H1 (cell line): ENCODE data around the gene ACSF2. TPM values are rescaled to one million over a fixed set of nuclear protein-coding genes. Genes with fewer than 3 reads are reported as not detected.

ENCODE experiments used
- CTCF ChIA-PET: fragments of 300-600 bp; sonication (Branson Sonifier 250); formaldehyde crosslinking; loops from one replicate; lab custom pipeline; 2021; ENCODE audit not compliant: partially characterized antibody; lab: Charles Lee
- POLR2A ChIA-PET: fragments of 300-600 bp; sonication (Branson Sonifier 250); formaldehyde crosslinking; loops from one replicate; lab custom pipeline; 2021; ENCODE audit warnings: inconsistent platforms; ENCODE audit not compliant: partially characterized antibody; lab: Charles Lee
- DNase-seq, 2 experiments: peaks; one replicate each; pipeline versions ENCODE4 v3.0.0 to v3.0.0-alpha.2; 2010 to 2022; ENCODE audit warnings: low spot score in 2 of 2, low read depth in 1 of 2, mixed read lengths in 1 of 2
- FAIRE-seq: peaks from 2 replicates; lab custom pipeline; 2011; peaks lifted over from hg19 to GRCh38; lab: Jason Lieb, UNC
- H2AFZ ChIP-seq: 2 replicates; pipeline ENCODE4 v1.8.1; 2012; ENCODE audit warnings: low read length, inconsistent platforms
- H2AK5ac ChIP-seq: 2 replicates; pipeline ENCODE4 v1.6.1; 2013; ENCODE audit warnings: low read depth, low read length
- H2BK120ac ChIP-seq: replicated peaks from 2 replicates; pipeline ENCODE3; 2013; ENCODE audit warnings: low read depth, low read length, inconsistent platforms
- H2BK12ac ChIP-seq: 2 replicates; pipeline ENCODE4 v1.6.1; 2013; ENCODE audit warnings: low read depth, low read length
- H2BK15ac ChIP-seq: 2 replicates; pipeline ENCODE4 v1.6.1; 2013; ENCODE audit warnings: low read length
- H2BK20ac ChIP-seq: 2 replicates; pipeline ENCODE4 v1.6.1; 2013; ENCODE audit warnings: low read length
- H2BK5ac ChIP-seq: 2 replicates; pipeline ENCODE4 v1.6.1; 2013; ENCODE audit warnings: low read depth, low read length
- H3K14ac ChIP-seq: 2 replicates; pipeline ENCODE4 v1.6.1; 2013; ENCODE audit warnings: inconsistent platforms; ENCODE audit not compliant: insufficient read length
- H3K18ac ChIP-seq: 2 replicates; pipeline ENCODE4 v1.6.1; 2013; ENCODE audit warnings: low read length; ENCODE audit errors: extremely low read depth
- H3K23ac ChIP-seq: 2 replicates; pipeline ENCODE4 v1.6.1; 2013; ENCODE audit warnings: inconsistent platforms; ENCODE audit not compliant: insufficient read length
- H3K23me2 ChIP-seq: 2 replicates; pipeline ENCODE4 v1.6.1; 2013; ENCODE audit warnings: low read depth, low read length
- H3K27ac ChIP-seq: 2 replicates; pipeline ENCODE4 v1.6.1; 2011; ENCODE audit warnings: low read depth, low read length, inconsistent platforms
- H3K27me3 ChIP-seq, 4 experiments: replicated peaks in 1 of 4; 1 replicate in 1 of 4; 2 replicates in 3 of 4; pipeline versions ENCODE4 v1.6.1 to v1.8.1; 2011 to 2013; ENCODE audit warnings: low read length in 3 of 4, mild to moderate bottlenecking in 3 of 4, inconsistent platforms in 2 of 4, mixed read lengths in 2 of 4, moderate library complexity in 1 of 4; ENCODE audit not compliant: control insufficient read depth in 3 of 4, insufficient read depth in 3 of 4; ENCODE audit errors: extremely low read depth in 1 of 4
- H3K36me3 ChIP-seq, 4 experiments: 2 replicates each; pipeline versions ENCODE4 v1.6.1 to v1.8.1; 2011 to 2013; ENCODE audit warnings: mild to moderate bottlenecking in 4 of 4, low read length in 3 of 4, moderate library complexity in 2 of 4, control low read depth in 1 of 4, inconsistent platforms in 1 of 4; ENCODE audit not compliant: insufficient read depth in 4 of 4, control insufficient read depth in 2 of 4
- H3K4ac ChIP-seq: replicated peaks from 2 replicates; pipeline ENCODE3; 2013; ENCODE audit warnings: low read length, low read depth, mixed read lengths, inconsistent platforms; ENCODE audit not compliant: insufficient read length
- H3K4me1 ChIP-seq, 4 experiments: replicated peaks in 1 of 4; 1 replicate in 1 of 4; 2 replicates in 3 of 4; pipeline versions ENCODE4 v1.6.1 to v1.8.1; 2011 to 2013; ENCODE audit warnings: low read length in 3 of 4, inconsistent platforms in 2 of 4, mixed read lengths in 1 of 4; ENCODE audit not compliant: insufficient read depth in 4 of 4, control insufficient read depth in 3 of 4
- H3K4me2 ChIP-seq, 2 experiments: 2 replicates each; pipeline versions ENCODE4 v1.6.1 to v1.8.1; 2011 to 2013; ENCODE audit warnings: low read depth in 2 of 2, low read length in 2 of 2, control low read depth in 1 of 2, inconsistent platforms in 1 of 2, mild to moderate bottlenecking in 1 of 2; ENCODE audit not compliant: insufficient read depth in 1 of 2
- H3K4me3 ChIP-seq, 4 experiments: fragments of 200-600, 300-600 bp in 1 of 4; sonication (generic), shearing (Covaris generic), sonication (Bioruptor Twin) in 1 of 4; 2 replicates each; pipeline versions ENCODE4 v1.5.1 to v1.8.1; 2011 to 2016; ENCODE audit warnings: low read length in 4 of 4, low read depth in 3 of 4, control low read depth in 2 of 4, inconsistent platforms in 2 of 4, mild to moderate bottlenecking in 2 of 4, mixed read lengths in 1 of 4, moderate library complexity in 1 of 4; ENCODE audit not compliant: insufficient read depth in 2 of 4; ENCODE audit errors: extremely low read depth in 1 of 4
- H3K56ac ChIP-seq: replicated peaks from 2 replicates; pipeline ENCODE3; 2013; ENCODE audit warnings: low read depth, mild to moderate bottlenecking, mixed read lengths, low read length, inconsistent platforms; ENCODE audit not compliant: insufficient read length
- H3K79me1 ChIP-seq: 2 replicates; pipeline ENCODE4 v1.6.1; 2013; ENCODE audit warnings: low read depth, low read length, control low read depth
- H3K79me2 ChIP-seq, 2 experiments: 2 replicates each; pipeline versions ENCODE4 v1.6.1 to v1.8.1; 2012 to 2013; ENCODE audit warnings: low read length in 2 of 2, mild to moderate bottlenecking in 2 of 2, inconsistent platforms in 1 of 2; ENCODE audit not compliant: insufficient read depth in 2 of 2, control insufficient read depth in 1 of 2
- H3K9ac ChIP-seq, 4 experiments: replicated peaks in 1 of 4; 1 replicate in 1 of 4; 2 replicates in 3 of 4; pipeline versions ENCODE4 v1.6.1 to v1.8.1; 2011 to 2013; ENCODE audit warnings: low read depth in 3 of 4, low read length in 3 of 4, control low read depth in 2 of 4, mild to moderate bottlenecking in 2 of 4, moderate library complexity in 2 of 4, inconsistent platforms in 1 of 4; ENCODE audit errors: extremely low read depth in 1 of 4
- H3K9me3 ChIP-seq, 2 experiments: 2 replicates each; pipeline versions ENCODE4 v1.6.1 to v1.8.1; 2012 to 2013; ENCODE audit warnings: mild to moderate bottlenecking in 2 of 2, moderate library complexity in 2 of 2, control low read depth in 1 of 2, inconsistent platforms in 1 of 2, low read depth in 1 of 2, low read length in 1 of 2, mixed read lengths in 1 of 2; ENCODE audit not compliant: insufficient read depth in 2 of 2
- H4K20me1 ChIP-seq, 2 experiments: replicated peaks in 1 of 2; 2 replicates each; pipeline versions ENCODE3 to v1.8.1; 2011 to 2013; ENCODE audit warnings: inconsistent platforms in 2 of 2, low read length in 2 of 2, mild to moderate bottlenecking in 1 of 2; ENCODE audit not compliant: insufficient read depth in 2 of 2, control insufficient read depth in 1 of 2
- H4K5ac ChIP-seq: 2 replicates; pipeline ENCODE4 v1.6.1; 2013; ENCODE audit warnings: low read length, low read depth, mixed read lengths, inconsistent platforms; ENCODE audit not compliant: insufficient read length
- H4K8ac ChIP-seq: 2 replicates; pipeline ENCODE4 v1.8.0; 2013; ENCODE audit warnings: mild to moderate bottlenecking, moderate library complexity, low read length, inconsistent platforms; ENCODE audit not compliant: insufficient read depth; ENCODE audit errors: extremely low read depth
- H4K91ac ChIP-seq: replicated peaks from 2 replicates; pipeline ENCODE3; 2013; ENCODE audit warnings: low read length, mixed read lengths, inconsistent platforms; ENCODE audit not compliant: insufficient read length
- GTF2F1 ChIP-seq: IDR thresholded peaks from 2 replicates; pipeline ENCODE4 v1.6.1; 2012; ENCODE audit warnings: low read depth, low read length, improper control_type of control experiment, borderline replicate concordance
- RBBP5 ChIP-seq: IDR thresholded peaks from 2 replicates; pipeline ENCODE4 v1.7.1; 2012; ENCODE audit warnings: low read depth, mild to moderate bottlenecking, inconsistent platforms, low read length, moderate library complexity, borderline replicate concordance
- WGBS, 2 experiments: shearing (Covaris generic) in 1 of 2; methylation state at CpG; one replicate each; pipeline versions ENCODE4 v1.1.6 to v1.1.7; 2013 to 2015; ENCODE audit warnings: low lambda C conversion rate in 2 of 2, mixed read lengths in 2 of 2, inconsistent platforms in 1 of 2, low coverage in 1 of 2, missing lambda C conversion rate in 1 of 2; ENCODE audit not compliant: insufficient replicate concordance in 2 of 2, insufficient coverage in 1 of 2, insufficient read length in 1 of 2; ENCODE audit errors: extremely low coverage in 1 of 2, missing lambda C conversion rate in 1 of 2; 5-methylcytosine and 5-hydroxymethylcytosine counted together
- polyA plus RNA-seq, 7 experiments: library from polyadenylated mRNA; depleted of rRNA in 3 of 7; stranded (reverse) in 5 of 7; unstranded in 2 of 7; fragments of >200 nt in 5 of 7; fragments of 200-250 nt in 2 of 7; gene quantifications; 1 replicate in 5 of 7; 2 replicates in 1 of 7; 4 replicates in 1 of 7; pipeline versions ENCODE4 v1.2.1 to v1.2.3, GENCODE V29; 2011 to 2013; ENCODE audit warnings: missing spikeins in 2 of 7, mixed read lengths in 2 of 7
- total RNA-seq: library from RNA; stranded (reverse); fragmentation: NEBNext Ultra II Directional; extraction: Animal tissue kit (Norgen Biotek cat#: 25700); gene quantifications from 2 replicates; pipeline ENCODE4 v1.2.1, GENCODE V29; 2021

ACSF2 gene
- total and polyA plus RNA-seq, 2 of the 8 experiments (the other 6 are each of a cell fraction or from before 2014, with no cell fraction given) = 14.5 to 16.3 TPM

GRCh38 chr17:50448643-50449042 lies 22.6 kb downstream of the ACSF2 start:
- no peak overlapping the region for H4K5ac ChIP-seq
- H3K79me1 ChIP-seq = no peaks in the 10 kb centered on the region; the same call in 1 of the 2 replicates
- H4K91ac ChIP-seq = no peak overlapping the region
- no peak overlapping the region for H2AK5ac ChIP-seq
- H3K9me3 ChIP-seq = no peaks in the 10 kb centered on the region
- H3K56ac ChIP-seq = no peak overlapping the region
- H3K79me2 ChIP-seq = no peaks in the 10 kb centered on the region
- H3K27ac ChIP-seq = no peak overlapping the region
- no peak overlapping the region for H3K9ac ChIP-seq
- H4K8ac ChIP-seq = no peak overlapping the region
- no peak for DNase-seq
- no peak overlapping the region for H2BK5ac ChIP-seq
- H3K4me2 ChIP-seq = no peak overlapping the region
- 77% methylated on average over 2 of the region's 2 CpGs; no CpG with 5 or more reads in 1 of the 2 experiments for WGBS, 2 experiments
- H3K36me3 ChIP-seq = no peaks in the 10 kb centered on the region
- no peak overlapping the region for H2BK12ac ChIP-seq
- no peak overlapping the region for H3K18ac ChIP-seq
- FAIRE-seq = no peak
- H2BK20ac ChIP-seq = no peak overlapping the region
- no peaks in the 10 kb centered on the region for H3K4me1 ChIP-seq
- TF ChIP-seq GTF2F1 (no peak), RBBP5 (no peak)
- no peak overlapping the region for H2BK120ac ChIP-seq
- no peak overlapping the region for H3K4me3 ChIP-seq
- H4K20me1 ChIP-seq = peaks cover 0 to 1% of the 10 kb centered on the region in 2 experiments
- H3K4ac ChIP-seq = no peak overlapping the region
- H3K23ac ChIP-seq = no peak overlapping the region
- H2BK15ac ChIP-seq = no peak overlapping the region
- no peaks in the 10 kb centered on the region; the same call in 1 of the 2 replicates for H3K23me2 ChIP-seq
- H3K27me3 ChIP-seq = no peaks in the 10 kb centered on the region
- no peak overlapping the region for H3K14ac ChIP-seq
- H2AFZ ChIP-seq = no peak overlapping the region
- CTCF ChIA-PET = no interaction called here
- POLR2A ChIA-PET = no interaction called here
